COLO668 (cell line): ENCODE data around the gene AHRR.
A peak's percentile ranks its signal among the peaks of the same experiment; 100 is the strongest.
"Not testable (repeated sequence)": the region's sequence is repeated elsewhere in the genome, so short reads cannot be mapped to it uniquely, and the experiment has no call there.

ENCODE experiments used
- DNase-seq: peaks from one replicate; lab custom pipeline; 2025; ENCODE audit not compliant: unreplicated experiment; lab: John Stamatoyannopoulos, UW

AHRR gene

GRCh38 chr5:321230-321725 is at the start of gene AHRR:
Gene AHRR, plus strand, starts transcription at chr5:321714. Its CDS starts 22,189 bp downstream, at chr5:343903.
- DNase-seq: peak; percentile 88

GRCh38 chr5:271828-272167 is 49.7 kb upstream of the AHRR start:
- not testable (repeated sequence) for DNase-seq

GRCh38 chr5:273091-273490 is 48.4 kb upstream of the AHRR start:
- not testable (repeated sequence) for DNase-seq

GRCh38 chr5:273491-273890 is 48.0 kb upstream of the AHRR start:
- not testable (repeated sequence) for DNase-seq

- not testable (repeated sequence) for DNase-seq
Observed at GRCh38 chr5:274346-274745, 47.2 kb upstream of the AHRR start.

- no peak for DNase-seq
Observed at GRCh38 chr5:278646-279045, 42.9 kb upstream of the AHRR start.

GRCh38 chr5:279051-279665 is 42.4 kb upstream of the AHRR start:
- DNase-seq: not testable (repeated sequence)

- no peak for DNase-seq
Observed at GRCh38 chr5:285991-286557, 35.4 kb upstream of the AHRR start.

- DNase-seq: not testable (repeated sequence)
Observed at GRCh38 chr5:290200-290599, 31.3 kb upstream of the AHRR start.

- DNase-seq: not testable (repeated sequence)
Observed at GRCh38 chr5:291345-291744, 30.2 kb upstream of the AHRR start.

- not testable (repeated sequence) for DNase-seq
Observed at GRCh38 chr5:294788-295187, 26.7 kb upstream of the AHRR start.

- DNase-seq: peak; percentile 29
Observed at GRCh38 chr5:296207-296606, 25.3 kb upstream of the AHRR start.

GRCh38 chr5:296954-297353 is 24.6 kb upstream of the AHRR start:
- not testable (repeated sequence) for DNase-seq

GRCh38 chr5:297448-297847 is 24.1 kb upstream of the AHRR start:
- DNase-seq: not testable (repeated sequence)

GRCh38 chr5:297991-298736 is 23.4 kb upstream of the AHRR start:
- DNase-seq: not testable (repeated sequence)

GRCh38 chr5:298737-299125 is 22.8 kb upstream of the AHRR start:
- DNase-seq: no peak

GRCh38 chr5:299921-300320 is 21.6 kb upstream of the AHRR start:
- DNase-seq: not testable (repeated sequence)

- not testable (repeated sequence) for DNase-seq
Observed at GRCh38 chr5:300691-301435, 20.7 kb upstream of the AHRR start.

- DNase-seq: peak; percentile 87
Observed at GRCh38 chr5:302416-302815, 19.1 kb upstream of the AHRR start.

- DNase-seq: no peak
Observed at GRCh38 chr5:302966-303365, 18.5 kb upstream of the AHRR start.

- DNase-seq: not testable (repeated sequence)
Observed at GRCh38 chr5:303741-304140, 17.8 kb upstream of the AHRR start.
